ENCODE results near the gene POLN. TPM values are rescaled to one million over a fixed set of nuclear protein-coding genes. Genes with fewer than 3 reads are reported as not detected.

POLN gene
- total RNA-seq, 1 experiment from 2014 or later, result 3.5 TPM

DNA sequence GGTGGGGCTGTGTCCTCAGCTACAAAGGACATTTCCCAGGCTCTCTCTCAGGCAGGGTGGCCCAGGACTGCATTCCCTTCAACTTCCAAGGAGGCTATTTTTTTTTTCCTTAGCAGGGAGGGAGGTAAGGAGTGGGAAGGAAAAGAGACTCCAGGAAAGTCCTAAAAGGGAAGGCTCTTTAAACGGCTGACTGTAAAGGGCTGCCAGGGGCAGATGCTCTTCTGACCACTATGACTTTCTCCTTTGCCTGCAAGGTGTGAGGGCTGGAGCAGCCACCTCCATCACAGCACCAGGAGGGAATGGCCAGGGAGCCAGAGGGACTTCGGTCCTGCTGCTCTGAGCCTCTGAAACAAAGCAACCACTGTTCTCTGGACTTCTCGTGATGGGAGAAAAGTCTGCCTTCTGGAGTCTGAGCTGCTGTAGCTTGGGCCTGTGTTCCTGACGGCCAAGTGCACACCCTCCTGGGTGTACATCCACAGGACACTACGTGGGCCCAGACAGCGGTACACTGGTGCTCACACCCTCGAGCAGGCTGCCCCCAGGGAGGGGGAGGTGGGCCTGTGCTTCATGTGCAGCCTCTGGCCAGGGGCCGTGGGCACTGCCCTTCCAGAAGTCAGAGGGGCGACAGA is 164.9 kb downstream of the POLN start (continued):
- TF ChIP-seq, protein P1, sequence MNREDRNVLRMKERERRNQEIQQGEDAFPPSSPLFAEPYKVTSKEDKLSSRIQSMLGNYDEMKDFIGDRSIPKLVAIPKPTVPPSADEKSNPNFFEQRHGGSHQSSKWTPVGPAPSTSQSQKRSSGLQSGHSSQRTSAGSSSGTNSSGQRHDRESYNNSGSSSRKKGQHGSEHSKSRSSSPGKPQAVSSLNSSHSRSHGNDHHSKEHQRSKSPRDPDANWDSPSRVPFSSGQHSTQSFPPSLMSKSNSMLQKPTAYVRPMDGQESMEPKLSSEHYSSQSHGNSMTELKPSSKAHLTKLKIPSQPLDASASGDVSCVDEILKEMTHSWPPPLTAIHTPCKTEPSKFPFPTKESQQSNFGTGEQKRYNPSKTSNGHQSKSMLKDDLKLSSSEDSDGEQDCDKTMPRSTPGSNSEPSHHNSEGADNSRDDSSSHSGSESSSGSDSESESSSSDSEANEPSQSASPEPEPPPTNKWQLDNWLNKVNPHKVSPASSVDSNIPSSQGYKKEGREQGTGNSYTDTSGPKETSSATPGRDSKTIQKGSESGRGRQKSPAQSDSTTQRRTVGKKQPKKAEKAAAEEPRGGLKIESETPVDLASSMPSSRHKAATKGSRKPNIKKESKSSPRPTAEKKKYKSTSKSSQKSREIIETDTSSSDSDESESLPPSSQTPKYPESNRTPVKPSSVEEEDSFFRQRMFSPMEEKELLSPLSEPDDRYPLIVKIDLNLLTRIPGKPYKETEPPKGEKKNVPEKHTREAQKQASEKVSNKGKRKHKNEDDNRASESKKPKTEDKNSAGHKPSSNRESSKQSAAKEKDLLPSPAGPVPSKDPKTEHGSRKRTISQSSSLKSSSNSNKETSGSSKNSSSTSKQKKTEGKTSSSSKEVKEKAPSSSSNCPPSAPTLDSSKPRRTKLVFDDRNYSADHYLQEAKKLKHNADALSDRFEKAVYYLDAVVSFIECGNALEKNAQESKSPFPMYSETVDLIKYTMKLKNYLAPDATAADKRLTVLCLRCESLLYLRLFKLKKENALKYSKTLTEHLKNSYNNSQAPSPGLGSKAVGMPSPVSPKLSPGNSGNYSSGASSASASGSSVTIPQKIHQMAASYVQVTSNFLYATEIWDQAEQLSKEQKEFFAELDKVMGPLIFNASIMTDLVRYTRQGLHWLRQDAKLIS (CRISPR knock-in tag; IDR thresholded peaks at IDR 0.05; ENCODE audit: borderline replicate concordance), result no peak

DNA sequence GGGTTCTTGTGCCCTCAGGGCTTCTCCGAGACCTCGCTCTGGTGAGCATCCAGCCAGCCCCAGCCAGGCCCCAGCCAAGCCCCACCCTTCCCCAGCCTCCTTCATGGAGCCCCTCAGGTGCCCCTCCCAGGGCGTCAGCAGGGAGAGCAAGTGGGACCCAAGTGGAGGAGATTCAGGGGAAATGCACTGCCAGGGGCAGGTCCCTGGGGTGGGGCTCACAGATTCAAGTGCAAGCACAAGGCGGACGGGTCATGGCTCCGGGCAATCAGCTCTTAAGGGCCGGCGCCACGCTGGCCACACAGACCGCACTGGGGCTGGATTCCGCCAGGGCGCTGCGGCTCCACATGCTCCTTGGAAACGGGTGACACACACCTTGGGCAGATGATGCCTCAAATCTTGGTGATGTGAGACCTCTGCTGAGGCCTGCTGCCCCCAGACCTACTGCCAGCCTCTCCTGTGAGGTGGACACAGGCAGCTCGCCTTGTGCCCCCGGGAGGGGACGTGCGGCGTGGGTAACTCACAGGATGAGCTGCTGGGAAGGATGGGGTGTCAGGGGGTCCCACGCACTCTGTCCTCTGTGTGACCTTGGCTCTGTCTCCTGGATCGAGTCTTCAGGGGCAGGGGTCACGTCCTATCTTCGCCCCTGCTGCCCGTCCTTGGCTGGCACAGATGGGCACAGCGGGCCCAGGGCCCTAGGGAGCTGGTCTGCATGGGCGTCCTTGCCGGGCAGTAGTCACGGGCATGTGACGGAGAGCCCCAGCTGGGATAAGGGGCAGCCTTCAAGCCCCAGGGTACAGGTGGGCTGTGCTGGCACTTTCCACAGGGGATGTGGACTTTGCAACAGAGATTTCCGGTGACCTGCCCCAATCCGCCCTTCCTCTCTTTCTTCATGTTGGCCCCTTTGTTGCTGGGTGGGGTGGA is 165.7 kb downstream of the POLN start:
- H3K36me3 Mint-ChIP-seq, result no peaks in the 10 kb centered on the region
- no peaks in the 10 kb centered on the region for H3K9me3 Mint-ChIP-seq
- ChIA-PET CTCF (interaction anchor here (1.0 kb wide), 1 partner anchor 35 kb away, joined by 3 read pairs; a partner anchor contains a TSS), POLR2A (no interaction called here)
- DNase-seq (ENCODE audit: low spot score) (no peak), ATAC-seq (no peak)
- peaks cover 7% of the 10 kb centered on the region for H3K4me1 Mint-ChIP-seq
- no peak overlapping the region for H3K27ac Mint-ChIP-seq
- no peaks in the 10 kb centered on the region for H3K27me3 Mint-ChIP-seq (ENCODE audit: low read depth)
- no peak for TF ChIP-seq NFATC4 (CRISPR knock-in tag; IDR thresholded peaks at IDR 0.05)
- TF ChIP-seq ETV6 (CRISPR knock-in tag; IDR thresholded peaks at IDR 0.05), result no peak
- no peak for TF ChIP-seq MXD4 (CRISPR knock-in tag; IDR thresholded peaks at IDR 0.05; ENCODE audit: borderline replicate concordance)
- no peak for TF ChIP-seq NFE2L1 (CRISPR knock-in tag; IDR thresholded peaks at IDR 0.05)
- TF ChIP-seq JAZF1 (CRISPR knock-in tag; IDR thresholded peaks at IDR 0.05), result no peak
- TF ChIP-seq, protein P2, sequence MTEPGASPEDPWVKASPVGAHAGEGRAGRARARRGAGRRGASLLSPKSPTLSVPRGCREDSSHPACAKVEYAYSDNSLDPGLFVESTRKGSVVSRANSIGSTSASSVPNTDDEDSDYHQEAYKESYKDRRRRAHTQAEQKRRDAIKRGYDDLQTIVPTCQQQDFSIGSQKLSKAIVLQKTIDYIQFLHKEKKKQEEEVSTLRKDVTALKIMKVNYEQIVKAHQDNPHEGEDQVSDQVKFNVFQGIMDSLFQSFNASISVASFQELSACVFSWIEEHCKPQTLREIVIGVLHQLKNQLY (CRISPR knock-in tag; IDR thresholded peaks at IDR 0.05), result no peak
- TF ChIP-seq, protein P3, sequence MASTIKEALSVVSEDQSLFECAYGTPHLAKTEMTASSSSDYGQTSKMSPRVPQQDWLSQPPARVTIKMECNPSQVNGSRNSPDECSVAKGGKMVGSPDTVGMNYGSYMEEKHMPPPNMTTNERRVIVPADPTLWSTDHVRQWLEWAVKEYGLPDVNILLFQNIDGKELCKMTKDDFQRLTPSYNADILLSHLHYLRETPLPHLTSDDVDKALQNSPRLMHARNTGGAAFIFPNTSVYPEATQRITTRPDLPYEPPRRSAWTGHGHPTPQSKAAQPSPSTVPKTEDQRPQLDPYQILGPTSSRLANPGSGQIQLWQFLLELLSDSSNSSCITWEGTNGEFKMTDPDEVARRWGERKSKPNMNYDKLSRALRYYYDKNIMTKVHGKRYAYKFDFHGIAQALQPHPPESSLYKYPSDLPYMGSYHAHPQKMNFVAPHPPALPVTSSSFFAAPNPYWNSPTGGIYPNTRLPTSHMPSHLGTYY (CRISPR knock-in tag; IDR thresholded peaks at IDR 0.05), result no peak
- TF ChIP-seq, protein P4, sequence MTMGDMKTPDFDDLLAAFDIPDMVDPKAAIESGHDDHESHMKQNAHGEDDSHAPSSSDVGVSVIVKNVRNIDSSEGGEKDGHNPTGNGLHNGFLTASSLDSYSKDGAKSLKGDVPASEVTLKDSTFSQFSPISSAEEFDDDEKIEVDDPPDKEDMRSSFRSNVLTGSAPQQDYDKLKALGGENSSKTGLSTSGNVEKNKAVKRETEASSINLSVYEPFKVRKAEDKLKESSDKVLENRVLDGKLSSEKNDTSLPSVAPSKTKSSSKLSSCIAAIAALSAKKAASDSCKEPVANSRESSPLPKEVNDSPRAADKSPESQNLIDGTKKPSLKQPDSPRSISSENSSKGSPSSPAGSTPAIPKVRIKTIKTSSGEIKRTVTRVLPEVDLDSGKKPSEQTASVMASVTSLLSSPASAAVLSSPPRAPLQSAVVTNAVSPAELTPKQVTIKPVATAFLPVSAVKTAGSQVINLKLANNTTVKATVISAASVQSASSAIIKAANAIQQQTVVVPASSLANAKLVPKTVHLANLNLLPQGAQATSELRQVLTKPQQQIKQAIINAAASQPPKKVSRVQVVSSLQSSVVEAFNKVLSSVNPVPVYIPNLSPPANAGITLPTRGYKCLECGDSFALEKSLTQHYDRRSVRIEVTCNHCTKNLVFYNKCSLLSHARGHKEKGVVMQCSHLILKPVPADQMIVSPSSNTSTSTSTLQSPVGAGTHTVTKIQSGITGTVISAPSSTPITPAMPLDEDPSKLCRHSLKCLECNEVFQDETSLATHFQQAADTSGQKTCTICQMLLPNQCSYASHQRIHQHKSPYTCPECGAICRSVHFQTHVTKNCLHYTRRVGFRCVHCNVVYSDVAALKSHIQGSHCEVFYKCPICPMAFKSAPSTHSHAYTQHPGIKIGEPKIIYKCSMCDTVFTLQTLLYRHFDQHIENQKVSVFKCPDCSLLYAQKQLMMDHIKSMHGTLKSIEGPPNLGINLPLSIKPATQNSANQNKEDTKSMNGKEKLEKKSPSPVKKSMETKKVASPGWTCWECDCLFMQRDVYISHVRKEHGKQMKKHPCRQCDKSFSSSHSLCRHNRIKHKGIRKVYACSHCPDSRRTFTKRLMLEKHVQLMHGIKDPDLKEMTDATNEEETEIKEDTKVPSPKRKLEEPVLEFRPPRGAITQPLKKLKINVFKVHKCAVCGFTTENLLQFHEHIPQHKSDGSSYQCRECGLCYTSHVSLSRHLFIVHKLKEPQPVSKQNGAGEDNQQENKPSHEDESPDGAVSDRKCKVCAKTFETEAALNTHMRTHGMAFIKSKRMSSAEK (CRISPR knock-in tag; IDR thresholded peaks at IDR 0.05; ENCODE audit: borderline replicate concordance), result no peak
- TF ChIP-seq, protein P5, sequence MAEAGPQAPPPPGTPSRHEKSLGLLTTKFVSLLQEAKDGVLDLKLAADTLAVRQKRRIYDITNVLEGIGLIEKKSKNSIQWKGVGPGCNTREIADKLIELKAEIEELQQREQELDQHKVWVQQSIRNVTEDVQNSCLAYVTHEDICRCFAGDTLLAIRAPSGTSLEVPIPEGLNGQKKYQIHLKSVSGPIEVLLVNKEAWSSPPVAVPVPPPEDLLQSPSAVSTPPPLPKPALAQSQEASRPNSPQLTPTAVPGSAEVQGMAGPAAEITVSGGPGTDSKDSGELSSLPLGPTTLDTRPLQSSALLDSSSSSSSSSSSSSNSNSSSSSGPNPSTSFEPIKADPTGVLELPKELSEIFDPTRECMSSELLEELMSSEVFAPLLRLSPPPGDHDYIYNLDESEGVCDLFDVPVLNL (CRISPR knock-in tag; IDR thresholded peaks at IDR 0.05; ENCODE audit: borderline replicate concordance, low read depth), result no peak
- TF ChIP-seq NR3C1 (CRISPR knock-in tag; conservative IDR thresholded peaks at IDR 0.05; ENCODE audit: low read depth), result no peak
- TF ChIP-seq NR2C2 (CRISPR knock-in tag; IDR thresholded peaks at IDR 0.05), result no peak
- TF ChIP-seq IRF2 (CRISPR knock-in tag; IDR thresholded peaks at IDR 0.05; ENCODE audit: borderline replicate concordance, low read depth), result no peak
- TF ChIP-seq, protein P6, sequence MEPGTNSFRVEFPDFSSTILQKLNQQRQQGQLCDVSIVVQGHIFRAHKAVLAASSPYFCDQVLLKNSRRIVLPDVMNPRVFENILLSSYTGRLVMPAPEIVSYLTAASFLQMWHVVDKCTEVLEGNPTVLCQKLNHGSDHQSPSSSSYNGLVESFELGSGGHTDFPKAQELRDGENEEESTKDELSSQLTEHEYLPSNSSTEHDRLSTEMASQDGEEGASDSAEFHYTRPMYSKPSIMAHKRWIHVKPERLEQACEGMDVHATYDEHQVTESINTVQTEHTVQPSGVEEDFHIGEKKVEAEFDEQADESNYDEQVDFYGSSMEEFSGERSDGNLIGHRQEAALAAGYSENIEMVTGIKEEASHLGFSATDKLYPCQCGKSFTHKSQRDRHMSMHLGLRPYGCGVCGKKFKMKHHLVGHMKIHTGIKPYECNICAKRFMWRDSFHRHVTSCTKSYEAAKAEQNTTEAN (CRISPR knock-in tag; IDR thresholded peaks at IDR 0.05), result no peak
- TF ChIP-seq CBFB (CRISPR knock-in tag; IDR thresholded peaks at IDR 0.05; ENCODE audit: low read depth), result no peak
- no peak for TF ChIP-seq NFYB (CRISPR knock-in tag; conservative IDR thresholded peaks at IDR 0.05; ENCODE audit: low read depth)
- H3K4me3 Mint-ChIP-seq, result no peak overlapping the region

Measured in WTC11 (cell line).